Cardiac fibroblast (primary cell): Measurements from ENCODE around the gene AMDHD1.
"Not testable (repeated sequence)": the region's sequence is repeated elsewhere in the genome, so short reads cannot be mapped to it uniquely, and the experiment has no call there.

Source experiments
- DNase-seq, 2 donors: peaks; one replicate each; pipeline versions ENCODE4 v3.0.0 to v3.0.0-alpha.2; 2010; ENCODE audit warnings: low read depth in 2 of 2
- H3K4me3 ChIP-seq, 2 donors: replicated peaks in 1 of 2; 1 replicate in 1 of 2; 2 replicates in 1 of 2; pipeline ENCODE4 v1.5.1; 2011; ENCODE audit warnings: low read depth in 2 of 2, low read length in 2 of 2, mild to moderate bottlenecking in 2 of 2, moderate library complexity in 1 of 2
- TF ChIP-seq, protein P1 (sequence below): IDR thresholded peaks from one replicate; pipeline ENCODE4 v1.5.1; 2011; ENCODE audit warnings: low read depth, mild to moderate bottlenecking, low read length, inconsistent platforms

The AMDHD1 gene

DNA sequence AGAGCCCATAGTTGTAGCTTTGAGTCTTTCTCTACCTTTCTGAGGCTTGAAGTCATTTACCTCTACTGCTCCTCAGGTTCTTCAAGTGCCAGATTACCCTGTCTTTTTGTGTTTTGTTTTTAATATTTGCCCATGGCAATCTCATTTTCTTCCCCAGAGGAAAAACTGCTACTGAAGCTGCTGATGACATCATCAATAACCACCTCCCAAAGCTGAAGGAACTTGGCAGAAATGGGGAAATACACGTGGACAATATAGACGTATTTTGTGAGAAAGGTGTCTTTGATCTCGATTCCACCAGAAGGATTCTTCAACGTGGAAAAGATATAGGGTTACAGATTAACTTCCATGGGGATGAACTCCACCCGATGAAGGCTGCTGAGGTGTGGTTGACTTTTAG lies 17.1 kb downstream of the AMDHD1 start:
- TF ChIP-seq, protein P1, sequence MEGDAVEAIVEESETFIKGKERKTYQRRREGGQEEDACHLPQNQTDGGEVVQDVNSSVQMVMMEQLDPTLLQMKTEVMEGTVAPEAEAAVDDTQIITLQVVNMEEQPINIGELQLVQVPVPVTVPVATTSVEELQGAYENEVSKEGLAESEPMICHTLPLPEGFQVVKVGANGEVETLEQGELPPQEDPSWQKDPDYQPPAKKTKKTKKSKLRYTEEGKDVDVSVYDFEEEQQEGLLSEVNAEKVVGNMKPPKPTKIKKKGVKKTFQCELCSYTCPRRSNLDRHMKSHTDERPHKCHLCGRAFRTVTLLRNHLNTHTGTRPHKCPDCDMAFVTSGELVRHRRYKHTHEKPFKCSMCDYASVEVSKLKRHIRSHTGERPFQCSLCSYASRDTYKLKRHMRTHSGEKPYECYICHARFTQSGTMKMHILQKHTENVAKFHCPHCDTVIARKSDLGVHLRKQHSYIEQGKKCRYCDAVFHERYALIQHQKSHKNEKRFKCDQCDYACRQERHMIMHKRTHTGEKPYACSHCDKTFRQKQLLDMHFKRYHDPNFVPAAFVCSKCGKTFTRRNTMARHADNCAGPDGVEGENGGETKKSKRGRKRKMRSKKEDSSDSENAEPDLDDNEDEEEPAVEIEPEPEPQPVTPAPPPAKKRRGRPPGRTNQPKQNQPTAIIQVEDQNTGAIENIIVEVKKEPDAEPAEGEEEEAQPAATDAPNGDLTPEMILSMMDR = no peak
- H3K4me3 ChIP-seq = no peak overlapping the region
- DNase-seq = no peak

DNA sequence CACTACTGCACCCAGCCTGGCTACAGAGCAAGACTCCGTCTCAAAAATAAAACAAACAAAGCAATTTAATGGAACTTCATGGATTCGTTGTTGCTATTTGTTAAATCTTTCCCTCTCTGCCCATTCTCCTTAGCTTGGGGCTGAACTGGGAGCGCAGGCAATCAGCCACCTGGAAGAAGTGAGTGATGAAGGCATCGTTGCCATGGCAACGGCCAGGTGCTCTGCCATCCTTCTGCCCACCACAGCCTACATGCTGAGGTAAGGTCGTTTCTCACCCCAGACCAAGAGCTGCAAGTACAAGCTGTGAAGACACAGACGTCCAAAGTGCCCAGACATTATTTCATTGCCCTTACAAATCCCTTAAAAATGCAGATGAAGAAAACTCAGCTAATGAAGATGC lies 19.1 kb downstream of the AMDHD1 start:
- no peak overlapping the region for H3K4me3 ChIP-seq
- no peak for DNase-seq
- TF ChIP-seq, protein P1 = no peak

DNA sequence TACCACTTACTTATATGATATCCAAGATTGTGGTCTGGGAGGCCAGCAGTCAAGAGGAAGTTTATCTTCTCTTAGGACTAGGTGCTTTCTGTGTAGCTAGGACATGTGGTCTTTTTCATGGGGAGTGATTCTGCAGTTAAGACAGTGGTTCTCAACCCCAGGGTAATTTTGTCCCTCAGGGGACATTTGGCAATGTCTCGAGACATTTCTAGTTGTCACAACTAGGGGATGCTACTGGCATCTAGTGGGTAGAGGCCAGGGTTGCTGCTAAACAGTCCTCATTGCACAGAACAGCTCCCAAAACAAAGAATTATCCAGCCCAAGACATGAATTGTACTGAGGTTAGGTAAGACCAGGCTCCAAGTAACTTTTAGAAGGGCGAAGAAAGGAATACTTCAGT lies 20.0 kb downstream of the AMDHD1 start:
- no peak overlapping the region for H3K4me3 ChIP-seq
- no peak for DNase-seq
- TF ChIP-seq, protein P1 = peak; percentile 10

DNA sequence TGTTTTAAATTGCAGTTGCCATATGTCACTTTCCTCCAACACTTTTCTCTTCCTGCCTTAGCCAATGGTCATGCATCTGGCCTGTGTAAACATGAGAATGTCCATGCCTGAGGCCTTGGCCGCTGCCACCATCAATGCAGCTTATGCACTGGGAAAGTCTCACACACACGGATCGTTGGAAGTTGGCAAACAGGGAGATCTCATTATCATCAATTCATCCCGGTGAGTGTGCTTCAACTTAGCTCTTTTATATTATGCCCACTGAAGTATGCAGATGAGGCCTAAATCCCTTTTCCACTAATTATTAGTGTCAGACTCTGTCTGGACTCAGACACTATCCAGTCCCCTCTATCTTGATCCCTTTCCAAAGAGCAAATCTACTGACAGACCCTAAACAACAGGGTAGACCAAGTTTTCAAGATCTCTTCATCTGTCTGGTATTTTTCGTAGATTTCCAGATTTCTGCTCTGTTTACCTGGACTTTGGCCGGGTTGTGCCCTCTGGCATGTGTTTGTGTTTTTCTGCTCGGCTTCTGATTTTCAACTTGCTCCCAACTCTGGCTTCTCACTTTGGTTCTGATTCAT lies 23.2 kb downstream of the AMDHD1 start:
- TF ChIP-seq, protein P1 = no peak
- DNase-seq = no peak
- no peak overlapping the region for H3K4me3 ChIP-seq

DNA sequence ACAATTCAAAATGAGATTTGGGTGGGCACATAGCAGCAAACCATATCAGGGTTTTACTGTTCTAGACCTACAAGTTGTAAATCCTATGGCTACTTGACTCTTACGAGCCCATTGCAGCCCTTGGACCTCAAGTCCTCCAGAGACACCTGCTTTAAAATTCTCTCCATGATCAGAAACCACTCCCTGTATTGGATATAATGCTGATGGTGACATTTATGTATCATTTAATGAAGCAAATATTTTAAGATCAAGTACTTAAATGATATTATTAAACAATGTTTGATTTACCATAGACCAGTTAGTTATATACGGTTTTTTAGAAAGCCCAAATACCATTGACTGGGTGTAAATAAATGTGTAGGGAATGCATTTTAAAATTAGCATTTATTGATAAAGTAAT lies 24.2 kb downstream of the AMDHD1 start:
- H3K4me3 ChIP-seq = no peak overlapping the region
- TF ChIP-seq, protein P1 = no peak
- no peak for DNase-seq

DNA sequence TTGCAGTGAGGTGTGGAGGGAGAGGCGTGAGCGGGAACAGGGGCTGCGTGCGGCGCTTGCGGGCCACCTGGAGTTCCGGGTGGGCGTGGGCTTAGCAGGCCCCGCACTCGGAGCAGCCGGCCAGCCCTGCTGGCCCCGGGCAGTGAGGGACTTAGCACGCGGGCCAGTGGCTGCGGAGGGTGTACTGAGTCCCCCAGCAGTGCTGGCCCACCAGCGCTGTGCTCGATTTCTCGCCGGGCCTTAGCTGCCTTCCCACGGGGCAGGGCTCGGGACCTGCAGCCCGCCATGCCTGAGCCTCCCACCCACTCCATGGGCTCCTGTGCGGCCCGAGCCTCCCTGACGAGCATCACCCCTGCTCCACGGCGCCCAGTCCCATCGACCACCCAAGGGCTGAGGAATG lies 26.0 kb downstream of the AMDHD1 start:
- not testable (repeated sequence) for DNase-seq, H3K4me3 ChIP-seq

DNA sequence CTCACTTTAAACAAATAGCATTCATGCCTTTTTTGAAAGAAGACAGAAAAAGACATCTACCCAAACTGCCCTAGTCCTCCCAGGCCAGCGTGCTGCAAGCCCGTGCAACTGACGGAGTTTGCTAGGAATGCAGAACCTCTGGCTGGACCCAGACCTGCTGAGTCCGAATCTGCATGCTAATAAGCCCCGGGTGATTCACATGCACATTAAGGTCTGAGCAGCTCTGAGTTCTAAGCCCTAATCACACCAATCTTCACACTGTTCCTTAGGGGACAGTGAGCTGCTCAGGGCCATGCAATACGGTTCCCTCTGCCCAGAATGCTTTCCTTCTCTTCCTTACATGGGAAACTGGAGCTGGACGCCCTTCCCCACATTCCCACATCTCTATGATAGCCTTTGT lies 27.8 kb downstream of the AMDHD1 start:
- TF ChIP-seq, protein P1 = no peak
- no peak overlapping the region for H3K4me3 ChIP-seq
- DNase-seq = no peak
